Activated T-cell treated with anti-CD3 and anti-CD28 coated beads, Interleukin-2, amount 50 U/mL, for 4 hours (primary cell): Measurements from ENCODE around the gene WIZ. TPM values are rescaled to one million over a fixed set of nuclear protein-coding genes. Genes with fewer than 3 reads are reported as not detected.

Source experiments
- ATAC-seq, 2 donors: fragments of 200-7000 bp; cut with Tn5 transposase; one replicate each; pipeline ENCODE4 v1.10.0; 2021
- DNase-seq: peaks from one replicate; pipeline ENCODE4 v3.0.0-alpha.2; 2020
- H3K27me3 Mint-ChIP-seq: one replicate; pipeline ENCODE4 v1.8.0; 2021; ENCODE audit warnings: low read depth, mixed read lengths
- H3K36me3 Mint-ChIP-seq: one replicate; pipeline ENCODE4 v1.8.0; 2022; ENCODE audit warnings: mixed read lengths; ENCODE audit not compliant: insufficient read depth
- H3K4me1 Mint-ChIP-seq: one replicate; pipeline ENCODE4 v1.8.0; 2021; ENCODE audit warnings: low read depth, mixed read lengths
- H3K4me3 Mint-ChIP-seq: one replicate; pipeline ENCODE4 v1.8.0; 2021; ENCODE audit warnings: mild to moderate bottlenecking, moderate library complexity, mixed read lengths
- H3K9me3 Mint-ChIP-seq: one replicate; pipeline ENCODE4 v1.8.0; 2021; ENCODE audit warnings: mixed read lengths
- total RNA-seq, 3 donors: library from RNA; stranded (reverse); gene quantifications; one replicate each; pipeline ENCODE4 v1.2.1, GENCODE V29; 2021

Gene WIZ
- total RNA-seq, 3 donors from 2014 or later, result 50.5 to 54.4 (median 53.8) TPM

DNA sequence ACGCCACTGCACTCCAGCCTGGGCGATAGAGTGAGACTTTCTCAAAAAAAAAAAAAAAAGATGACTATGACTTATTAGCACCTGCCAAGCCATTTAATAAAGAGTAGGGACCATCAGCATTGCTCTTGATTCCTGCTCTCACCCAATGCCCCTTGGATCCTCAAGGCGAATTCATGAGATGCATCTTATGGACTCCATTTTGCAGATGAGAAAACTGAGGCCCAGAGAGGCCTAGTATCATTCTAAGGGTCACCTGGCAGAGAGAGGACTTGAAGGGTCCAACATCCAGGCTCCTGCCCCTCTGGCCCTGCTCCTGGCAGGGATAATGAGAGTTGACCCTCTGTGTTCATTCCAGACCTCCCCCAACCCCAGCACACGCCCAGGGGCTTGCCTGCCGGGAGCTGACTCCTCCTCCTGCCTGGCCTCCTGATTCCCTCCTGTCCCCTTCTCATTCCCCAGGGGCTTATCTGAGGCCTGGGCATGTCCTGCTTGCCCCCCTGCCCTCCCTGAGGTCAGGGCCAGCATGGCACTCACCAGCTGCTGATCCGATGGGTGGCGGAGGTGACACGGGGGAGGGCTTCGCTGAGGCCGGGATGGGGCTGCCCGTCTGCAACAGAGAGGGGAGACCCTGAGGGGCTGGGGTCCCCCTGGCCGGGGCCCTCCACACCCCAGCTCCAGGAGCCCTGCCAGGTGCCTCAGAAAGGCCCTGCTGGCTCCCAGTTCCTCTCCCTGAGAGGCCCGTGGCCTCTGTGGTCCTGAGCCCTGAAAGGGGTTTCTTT, 7.4 kb downstream of the WIZ start:
- Mint-ChIP-seq H3K4me3 (no peak overlapping the region), H3K27me3 (no peaks in the 10 kb centered on the region), H3K36me3 (no peaks in the 10 kb centered on the region), H3K9me3 (no peaks in the 10 kb centered on the region), H3K4me1 (no peaks in the 10 kb centered on the region)
- no peak for DNase-seq
- no peak for ATAC-seq

DNA sequence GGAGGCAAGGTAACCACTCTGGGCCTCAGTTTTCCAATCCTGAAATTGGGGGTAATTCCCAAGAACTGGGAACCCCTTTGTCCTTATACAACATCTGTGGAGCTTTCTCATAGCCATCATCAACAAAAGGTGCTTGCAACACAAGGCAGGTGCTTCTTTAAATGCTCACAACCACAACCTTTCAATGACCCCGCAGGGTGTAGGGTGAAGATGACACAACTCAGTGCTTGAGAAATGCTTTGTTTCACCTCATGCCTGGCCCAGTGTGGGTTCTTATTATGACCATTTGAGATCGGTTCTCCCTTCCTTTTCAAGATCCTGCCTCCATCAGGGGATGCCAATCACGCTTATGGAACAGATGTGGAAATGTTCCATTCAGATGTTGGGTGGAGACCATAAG, 8.4 kb downstream of the WIZ start:
- Mint-ChIP-seq H3K9me3 (no peaks in the 10 kb centered on the region), H3K4me1 (peaks cover 1% of the 10 kb centered on the region), H3K27me3 (no peaks in the 10 kb centered on the region), H3K4me3 (no peak overlapping the region), H3K36me3 (no peaks in the 10 kb centered on the region)
- DNase-seq (no peak), ATAC-seq (no peak)

- H3K27me3 Mint-ChIP-seq, result no peaks in the 10 kb centered on the region
- H3K36me3 Mint-ChIP-seq, result no peaks in the 10 kb centered on the region
- H3K4me1 Mint-ChIP-seq, result peaks cover 2% of the 10 kb centered on the region
- ATAC-seq (no peak), DNase-seq (no peak)
- no peak overlapping the region for H3K4me3 Mint-ChIP-seq
- no peaks in the 10 kb centered on the region for H3K9me3 Mint-ChIP-seq
Observed at GRCh38 chr19:15439821-15440641, 9.7 kb downstream of the WIZ start.

GRCh38 chr19:15439078-15439799, 10.5 kb downstream of the WIZ start:
- Mint-ChIP-seq H3K4me1 (peaks cover 2% of the 10 kb centered on the region), H3K4me3 (no peak overlapping the region), H3K27me3 (no peaks in the 10 kb centered on the region), H3K9me3 (no peaks in the 10 kb centered on the region), H3K36me3 (no peaks in the 10 kb centered on the region)
- no peak for ATAC-seq
- DNase-seq, result no peak

- no peak overlapping the region for H3K4me3 Mint-ChIP-seq
- no peaks in the 10 kb centered on the region for H3K36me3 Mint-ChIP-seq
- no peaks in the 10 kb centered on the region for H3K9me3 Mint-ChIP-seq
- peaks cover 3% of the 10 kb centered on the region for H3K4me1 Mint-ChIP-seq
- DNase-seq (no peak), ATAC-seq (no peak)
- H3K27me3 Mint-ChIP-seq, result no peaks in the 10 kb centered on the region
Observed at GRCh38 chr19:15438577-15438976, 11.2 kb downstream of the WIZ start.

- H3K9me3 Mint-ChIP-seq, result no peaks in the 10 kb centered on the region
- H3K4me3 Mint-ChIP-seq, result no peak overlapping the region
- DNase-seq, result no peak
- H3K27me3 Mint-ChIP-seq, result no peaks in the 10 kb centered on the region
- H3K4me1 Mint-ChIP-seq, result peaks cover 8% of the 10 kb centered on the region
- no peaks in the 10 kb centered on the region for H3K36me3 Mint-ChIP-seq
- no peak for ATAC-seq
Observed at GRCh38 chr19:15438124-15438496, 11.6 kb downstream of the WIZ start.

GRCh38 chr19:15437355-15438123, 12.2 kb downstream of the WIZ start:
- no peaks in the 10 kb centered on the region for H3K9me3 Mint-ChIP-seq
- H3K27me3 Mint-ChIP-seq, result no peaks in the 10 kb centered on the region
- no peaks in the 10 kb centered on the region for H3K36me3 Mint-ChIP-seq
- DNase-seq (no peak), ATAC-seq (no peak)
- H3K4me3 Mint-ChIP-seq, result no peak overlapping the region
- H3K4me1 Mint-ChIP-seq, result peaks cover 10% of the 10 kb centered on the region

- Mint-ChIP-seq H3K9me3 (no peaks in the 10 kb centered on the region), H3K4me1 (peaks cover 13% of the 10 kb centered on the region), H3K27me3 (no peaks in the 10 kb centered on the region), H3K4me3 (no peak overlapping the region), H3K36me3 (no peaks in the 10 kb centered on the region)
- no peak for ATAC-seq
- DNase-seq, result no peak
Observed at GRCh38 chr19:15436826-15437110, 13.0 kb downstream of the WIZ start.

- Mint-ChIP-seq H3K4me1 (peaks cover 18% of the 10 kb centered on the region), H3K9me3 (no peaks in the 10 kb centered on the region), H3K4me3 (no peak overlapping the region), H3K27me3 (no peaks in the 10 kb centered on the region), H3K36me3 (peaks cover 1% of the 10 kb centered on the region)
- no peak for DNase-seq
- no peak for ATAC-seq
Observed at GRCh38 chr19:15436012-15436825, 13.5 kb downstream of the WIZ start.

- ATAC-seq (no peak), DNase-seq (no peak)
- Mint-ChIP-seq H3K4me3 (peak overlapping the region; percentile 91), H3K27me3 (no peaks in the 10 kb centered on the region), H3K4me1 (peaks cover 30% of the 10 kb centered on the region), H3K9me3 (no peaks in the 10 kb centered on the region), H3K36me3 (peaks cover 4% of the 10 kb centered on the region)
Observed at GRCh38 chr19:15433519-15434069, 16.2 kb downstream of the WIZ start.

DNA sequence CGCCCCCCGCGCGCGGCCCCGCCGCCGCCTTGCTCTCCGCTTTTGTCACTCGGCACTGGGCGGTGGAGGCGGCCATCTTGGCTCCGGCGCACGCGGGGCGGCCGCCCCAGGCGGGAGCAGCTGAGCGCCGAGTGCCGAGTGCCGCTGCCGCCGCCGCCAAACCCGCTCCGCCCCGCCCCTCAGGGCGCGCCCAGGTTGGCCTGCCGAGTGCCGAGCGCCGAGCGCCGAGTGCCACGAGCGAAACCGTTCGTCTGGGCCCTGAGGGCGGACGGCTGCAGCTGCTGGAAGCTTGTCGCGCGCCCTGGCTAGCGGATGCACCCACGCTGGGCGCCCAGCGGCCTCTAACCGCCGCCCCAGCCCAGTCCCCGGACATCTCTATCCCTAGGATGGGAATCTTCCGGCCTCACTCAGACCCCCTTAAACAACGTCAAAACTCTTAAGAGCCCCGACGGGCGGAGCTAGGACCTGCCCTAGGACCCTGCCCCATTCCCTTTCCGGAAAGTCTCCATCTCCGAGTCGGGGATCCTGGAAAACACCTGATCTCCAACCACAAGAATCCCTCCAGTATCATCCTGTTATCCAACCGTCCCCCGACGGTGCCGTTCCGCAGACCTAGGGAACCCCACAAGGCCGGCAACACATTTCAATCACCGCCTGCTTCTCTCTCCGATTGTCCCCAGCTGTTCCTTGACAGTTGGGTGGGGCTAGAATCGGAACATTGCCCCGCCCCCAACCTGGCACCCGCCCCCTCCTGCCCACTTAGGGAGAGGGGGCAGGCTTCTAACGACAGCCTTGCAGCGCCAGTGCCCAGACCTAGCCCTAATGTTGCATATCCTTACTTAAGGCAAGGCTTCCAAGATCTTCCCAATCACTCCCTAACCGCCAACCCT, 16.9 kb downstream of the WIZ start:
- Mint-ChIP-seq H3K4me3 (peak overlapping the region; percentile 91), H3K27me3 (no peaks in the 10 kb centered on the region), H3K4me1 (peaks cover 30% of the 10 kb centered on the region), H3K9me3 (no peaks in the 10 kb centered on the region), H3K36me3 (peaks cover 4% of the 10 kb centered on the region)
- DNase-seq (peak; percentile 91), ATAC-seq (peak; percentile 90 to 92)

- ATAC-seq, result peak; percentile 12 to 22
- no peak for DNase-seq
- Mint-ChIP-seq H3K4me1 (peaks cover 30% of the 10 kb centered on the region), H3K9me3 (no peaks in the 10 kb centered on the region), H3K4me3 (peak overlapping the region; percentile 99), H3K36me3 (peaks cover 11% of the 10 kb centered on the region), H3K27me3 (no peaks in the 10 kb centered on the region)
Observed at GRCh38 chr19:15432018-15432494, 17.7 kb downstream of the WIZ start.
